Mesendoderm (in vitro differentiated cells): ENCODE data around the gene CNNM2.
"Not testable (repeated sequence)": the region's sequence is repeated elsewhere in the genome, so short reads cannot be mapped to it uniquely, and the experiment has no call there.

Experiments
- DNase-seq: peaks from one replicate; pipeline ENCODE4 v3.0.0; 2013
- H2AK5ac ChIP-seq: 2 replicates; pipeline ENCODE4 v1.6.1; 2013; ENCODE audit warnings: low read length, inconsistent platforms
- H2BK120ac ChIP-seq: 2 replicates; pipeline ENCODE4 v1.6.1; 2013; ENCODE audit warnings: low read depth, mild to moderate bottlenecking, low read length, moderate library complexity, mixed read lengths
- H2BK15ac ChIP-seq: replicated peaks from 2 replicates; pipeline ENCODE4 v1.6.1; 2013; ENCODE audit warnings: low read depth, mild to moderate bottlenecking, moderate library complexity
- H2BK5ac ChIP-seq: 2 replicates; pipeline ENCODE4 v1.6.1; 2013; ENCODE audit warnings: low read length, inconsistent platforms
- H3K18ac ChIP-seq: 2 replicates; pipeline ENCODE4 v1.6.1; 2013; ENCODE audit warnings: mild to moderate bottlenecking, low read length, mixed read lengths
- H3K23ac ChIP-seq: one replicate; pipeline ENCODE4 v1.6.1; 2013; ENCODE audit warnings: low read length
- H3K27ac ChIP-seq: 2 replicates; pipeline ENCODE4 v1.5.1; 2013; ENCODE audit warnings: low read depth, mild to moderate bottlenecking, inconsistent platforms, low read length, moderate library complexity
- H3K27me3 ChIP-seq: 2 replicates; pipeline ENCODE4 v1.6.1; 2013; ENCODE audit warnings: low read length, control low read depth, mild to moderate bottlenecking, inconsistent platforms; ENCODE audit not compliant: insufficient read depth, poor library complexity
- H3K36me3 ChIP-seq: 2 replicates; pipeline ENCODE4 v1.6.1; 2013; ENCODE audit warnings: low read length, inconsistent platforms; ENCODE audit not compliant: control insufficient read depth, insufficient read depth
- H3K4ac ChIP-seq: one replicate; pipeline ENCODE4 v1.6.1; 2013; ENCODE audit warnings: low read depth, mild to moderate bottlenecking, low read length, moderate library complexity
- H3K4me1 ChIP-seq: 2 replicates; pipeline ENCODE4 v1.6.1; 2013; ENCODE audit warnings: low read depth, low read length, inconsistent platforms; ENCODE audit not compliant: control insufficient read depth
- H3K4me2 ChIP-seq: 2 replicates; pipeline ENCODE4 v1.6.1; 2013; ENCODE audit warnings: low read length
- H3K4me3 ChIP-seq: 2 replicates; pipeline ENCODE4 v1.5.1; 2013; ENCODE audit warnings: mild to moderate bottlenecking, low read length
- H3K56ac ChIP-seq: one replicate; pipeline ENCODE4 v1.6.1; 2013; ENCODE audit warnings: low read length
- H3K79me1 ChIP-seq: 2 replicates; pipeline ENCODE4 v1.6.1; 2013; ENCODE audit warnings: low read length, inconsistent platforms
- H3K79me2 ChIP-seq: 2 replicates; pipeline ENCODE4 v1.6.1; 2013; ENCODE audit warnings: mild to moderate bottlenecking, low read length; ENCODE audit not compliant: control insufficient read depth, insufficient read depth
- H3K9ac ChIP-seq: 2 replicates; pipeline ENCODE4 v1.6.1; 2013; ENCODE audit warnings: low read length, inconsistent platforms
- H4K5ac ChIP-seq: one replicate; pipeline ENCODE4 v1.6.1; 2013; ENCODE audit warnings: low read length
- H4K8ac ChIP-seq: one replicate; pipeline ENCODE4 v1.6.1; 2013; ENCODE audit warnings: low read depth, mild to moderate bottlenecking, control low read depth, low read length, moderate library complexity
- WGBS: extraction: QIAGEN DNeasy Blood & Tissue Kit; methylation state at CpG from one replicate; pipeline ENCODE4 v1.1.7; 2013; ENCODE audit warnings: low lambda C conversion rate, missing lambda C conversion rate; ENCODE audit not compliant: insufficient coverage; ENCODE audit errors: extremely low coverage; 5-methylcytosine and 5-hydroxymethylcytosine counted together

The CNNM2 gene

DNA sequence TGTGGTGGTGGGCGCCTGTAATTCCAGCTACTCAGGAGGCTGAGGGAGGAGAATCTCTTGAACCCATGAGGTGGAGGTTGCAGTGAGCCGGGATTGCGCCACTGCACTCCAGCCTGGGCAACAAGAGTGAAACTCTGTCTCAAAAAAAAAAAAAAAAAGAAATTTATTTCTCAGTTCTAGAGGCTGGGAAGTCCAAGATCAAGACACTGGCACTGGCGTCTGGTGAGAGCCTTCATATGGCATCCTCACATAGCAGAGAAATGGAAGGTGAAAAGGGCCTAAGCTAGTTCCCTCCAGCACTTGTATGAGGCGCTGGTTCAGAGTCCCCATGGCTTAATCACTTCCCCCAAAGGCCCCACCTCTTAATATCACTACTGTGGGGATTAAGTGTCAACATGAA lies 10.3 kb downstream of the CNNM2 start:
- not testable (repeated sequence) for H2AK5ac ChIP-seq, H3K23ac ChIP-seq, H3K4ac ChIP-seq, H4K5ac ChIP-seq, H2BK5ac ChIP-seq, H3K9ac ChIP-seq, H3K18ac ChIP-seq, H3K36me3 ChIP-seq, H3K27ac ChIP-seq, H3K79me2 ChIP-seq, H2BK120ac ChIP-seq, DNase-seq, H3K4me2 ChIP-seq, H3K56ac ChIP-seq, H3K4me1 ChIP-seq, H3K27me3 ChIP-seq, H4K8ac ChIP-seq, H3K4me3 ChIP-seq, H3K79me1 ChIP-seq, H2BK15ac ChIP-seq
- no CpG with 5 or more reads among the region's 5 CpGs for WGBS

DNA sequence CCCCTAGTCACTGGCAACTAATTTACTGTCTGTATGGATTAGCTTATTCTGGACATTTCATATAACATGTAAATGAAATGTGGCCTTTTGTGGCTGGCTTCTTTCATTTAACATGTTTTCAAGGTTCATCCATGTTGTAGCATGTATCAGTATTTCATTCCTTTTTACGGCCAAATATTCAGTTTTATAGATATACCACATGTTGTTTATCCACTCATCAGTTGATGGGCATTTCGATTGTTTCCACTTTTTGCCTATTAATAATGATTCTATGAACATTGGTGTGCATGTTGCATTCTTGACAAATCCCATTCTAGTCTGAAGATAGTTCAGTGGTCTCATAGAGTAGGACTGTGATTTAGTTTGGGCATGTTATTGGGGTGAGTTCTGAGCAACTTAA lies 12.6 kb downstream of the CNNM2 start:
- H3K23ac ChIP-seq: no peak overlapping the region
- no peaks in the 10 kb centered on the region for H3K27me3 ChIP-seq
- H2AK5ac ChIP-seq: no peak overlapping the region
- H3K79me1 ChIP-seq: no peaks in the 10 kb centered on the region
- H3K18ac ChIP-seq: no peak overlapping the region
- no peak overlapping the region for H3K27ac ChIP-seq
- no peak overlapping the region for H2BK120ac ChIP-seq
- H2BK15ac ChIP-seq: no peak overlapping the region
- H2BK5ac ChIP-seq: no peak overlapping the region
- no peak overlapping the region for H3K9ac ChIP-seq
- H3K56ac ChIP-seq: no peak overlapping the region
- H3K4me1 ChIP-seq: no peaks in the 10 kb centered on the region
- no peak overlapping the region for H4K5ac ChIP-seq
- H3K4me2 ChIP-seq: no peak overlapping the region
- H3K4ac ChIP-seq: no peak overlapping the region
- H3K36me3 ChIP-seq: no peaks in the 10 kb centered on the region
- H4K8ac ChIP-seq: no peak overlapping the region
- WGBS: no CpG with 5 or more reads among the region's 2 CpGs
- no peaks in the 10 kb centered on the region for H3K79me2 ChIP-seq
- DNase-seq: no peak
- no peak overlapping the region for H3K4me3 ChIP-seq

DNA sequence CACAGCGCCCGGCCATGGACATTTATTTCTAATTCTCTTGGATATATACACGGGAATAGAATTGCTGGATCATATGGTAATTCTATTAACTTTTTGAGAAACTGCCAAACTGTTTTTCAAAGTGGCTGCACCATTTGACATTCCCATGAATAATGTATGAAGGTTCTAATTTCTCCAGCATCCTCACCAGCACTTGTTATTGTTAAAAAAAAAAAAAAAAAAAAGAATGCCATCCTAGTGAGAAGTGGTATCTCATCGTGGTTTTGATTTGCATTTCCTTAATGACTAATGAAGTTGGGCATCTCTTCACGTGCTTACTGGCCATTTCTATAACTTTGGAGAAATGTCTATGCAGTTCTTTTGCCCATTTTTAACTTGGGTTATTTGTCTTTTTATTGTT lies 13.5 kb downstream of the CNNM2 start:
- H3K79me2 ChIP-seq: no peaks in the 10 kb centered on the region
- no CpG with 5 or more reads among the region's 5 CpGs for WGBS
- no peaks in the 10 kb centered on the region for H3K36me3 ChIP-seq
- no peak overlapping the region for H3K23ac ChIP-seq
- H3K18ac ChIP-seq: no peak overlapping the region
- H4K8ac ChIP-seq: no peak overlapping the region
- H3K4me3 ChIP-seq: no peak overlapping the region
- H3K9ac ChIP-seq: no peak overlapping the region
- no peak overlapping the region for H2BK120ac ChIP-seq
- H3K4me1 ChIP-seq: no peaks in the 10 kb centered on the region
- H2AK5ac ChIP-seq: no peak overlapping the region
- no peak for DNase-seq
- no peak overlapping the region for H3K27ac ChIP-seq
- no peaks in the 10 kb centered on the region for H3K27me3 ChIP-seq
- H2BK5ac ChIP-seq: no peak overlapping the region
- no peak overlapping the region for H2BK15ac ChIP-seq
- H3K79me1 ChIP-seq: no peaks in the 10 kb centered on the region
- H3K56ac ChIP-seq: no peak overlapping the region
- no peak overlapping the region for H3K4ac ChIP-seq
- no peak overlapping the region for H4K5ac ChIP-seq
- H3K4me2 ChIP-seq: no peak overlapping the region

DNA sequence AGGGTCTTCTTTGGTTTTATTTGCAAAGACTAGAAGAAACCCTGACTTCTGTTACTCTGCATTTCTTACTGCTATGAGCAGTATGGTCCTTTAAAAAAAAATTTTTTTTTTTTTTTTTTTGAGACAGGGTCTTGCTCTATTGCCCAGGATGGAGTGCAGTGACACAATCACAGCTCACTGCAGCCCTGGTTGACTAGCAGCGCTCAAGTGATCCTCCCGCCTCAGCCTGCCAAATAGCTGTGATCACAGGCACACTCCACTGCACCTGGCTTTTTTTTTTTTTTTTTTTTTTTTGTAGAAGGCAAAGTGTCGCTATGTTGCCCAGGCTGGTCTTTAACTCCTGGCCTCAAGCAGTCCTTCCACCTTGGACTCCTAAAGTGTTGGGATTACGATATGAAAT lies 17.4 kb downstream of the CNNM2 start:
- Histone ChIP-seq H3K56ac (no peak overlapping the region), H3K4me2 (no peak overlapping the region), H3K18ac (no peak overlapping the region), H2BK15ac (no peak overlapping the region), H2BK120ac (no peak overlapping the region), H3K79me2 (no peaks in the 10 kb centered on the region), H4K8ac (no peak overlapping the region), H2AK5ac (no peak overlapping the region), H2BK5ac (no peak overlapping the region), H3K79me1 (no peaks in the 10 kb centered on the region), H3K27ac (no peak overlapping the region), H3K4me3 (no peak overlapping the region), H3K36me3 (no peaks in the 10 kb centered on the region), H4K5ac (no peak overlapping the region), H3K4me1 (no peaks in the 10 kb centered on the region), H3K9ac (no peak overlapping the region), H3K4ac (no peak overlapping the region), H3K23ac (no peak overlapping the region), H3K27me3 (no peaks in the 10 kb centered on the region)
- WGBS: no CpG with 5 or more reads among the region's 4 CpGs
- no peak for DNase-seq

DNA sequence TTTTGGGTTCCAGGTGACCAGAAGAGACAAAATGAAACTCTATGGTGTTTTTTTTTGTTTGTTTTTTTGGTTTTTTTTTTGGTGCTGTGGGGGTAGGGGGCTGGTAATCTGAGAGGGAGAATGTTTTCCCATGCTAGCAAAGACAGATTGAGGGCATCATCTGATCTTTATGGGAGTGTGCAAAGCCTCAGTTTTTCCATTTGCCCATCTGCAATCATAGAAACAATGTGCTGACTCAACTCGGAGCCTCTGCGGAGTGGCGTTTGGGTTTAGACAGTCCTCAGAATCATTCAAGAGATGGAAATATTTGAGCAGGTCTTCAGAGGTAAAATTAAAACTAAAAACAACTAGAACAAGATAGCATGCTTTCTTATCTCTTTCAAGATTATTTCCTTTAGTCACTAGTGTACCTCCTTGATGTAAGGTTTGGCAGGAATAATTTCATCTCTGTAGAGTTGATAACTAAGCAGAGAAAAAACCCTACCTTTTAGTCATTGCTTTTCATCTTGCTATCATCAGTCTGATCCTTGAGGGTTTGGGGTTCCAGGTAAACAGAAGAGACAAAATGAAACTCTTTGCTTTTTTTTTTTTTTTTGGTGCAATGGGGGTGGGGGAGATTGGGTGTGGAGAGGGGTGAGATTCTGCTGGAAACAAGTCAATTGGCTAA lies 18.0 kb downstream of the CNNM2 start:
- Histone ChIP-seq H3K56ac (no peak overlapping the region), H3K4me2 (no peak overlapping the region), H3K27ac (no peak overlapping the region), H3K79me2 (no peaks in the 10 kb centered on the region), H3K4me3 (no peak overlapping the region), H3K4ac (no peak overlapping the region), H3K18ac (no peak overlapping the region), H3K27me3 (no peaks in the 10 kb centered on the region), H2BK15ac (no peak overlapping the region), H3K23ac (no peak overlapping the region), H4K5ac (no peak overlapping the region), H4K8ac (no peak overlapping the region), H3K4me1 (no peaks in the 10 kb centered on the region), H3K79me1 (no peaks in the 10 kb centered on the region), H2BK120ac (no peak overlapping the region), H2AK5ac (no peak overlapping the region), H2BK5ac (no peak overlapping the region), H3K9ac (no peak overlapping the region), H3K36me3 (no peaks in the 10 kb centered on the region)
- no CpG with 5 or more reads among the region's 3 CpGs for WGBS
- no peak for DNase-seq

DNA sequence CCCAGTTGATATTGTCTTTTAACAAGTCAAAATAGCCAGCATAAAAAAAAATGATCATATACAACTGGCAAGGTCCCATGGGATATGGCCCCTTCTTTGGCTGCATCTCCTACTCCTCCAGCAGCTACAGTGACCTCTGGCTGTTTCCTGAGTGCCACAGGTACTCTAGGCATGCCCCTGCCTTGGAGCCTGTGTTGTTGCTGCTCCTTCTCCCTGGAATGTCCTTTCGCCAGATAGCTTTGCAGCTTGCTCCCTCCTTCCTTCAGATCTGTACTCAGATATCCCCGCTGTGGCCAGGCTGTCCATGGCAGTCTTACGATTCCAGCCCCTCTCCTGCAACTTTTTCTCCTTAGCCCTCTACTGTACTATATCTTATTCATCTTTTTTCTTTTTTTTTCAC lies 23.3 kb downstream of the CNNM2 start:
- H3K4ac ChIP-seq: no peak overlapping the region
- no peak overlapping the region for H2AK5ac ChIP-seq
- H3K36me3 ChIP-seq: no peaks in the 10 kb centered on the region
- H3K23ac ChIP-seq: no peak overlapping the region
- H3K27ac ChIP-seq: no peak overlapping the region
- no peak overlapping the region for H4K8ac ChIP-seq
- H3K56ac ChIP-seq: no peak overlapping the region
- H3K4me1 ChIP-seq: no peaks in the 10 kb centered on the region
- no peak overlapping the region for H3K4me2 ChIP-seq
- no peak overlapping the region for H2BK5ac ChIP-seq
- no peak overlapping the region for H2BK120ac ChIP-seq
- no peak overlapping the region for H3K18ac ChIP-seq
- H2BK15ac ChIP-seq: no peak overlapping the region
- peak; percentile 28 for DNase-seq
- no peaks in the 10 kb centered on the region for H3K79me1 ChIP-seq
- H4K5ac ChIP-seq: no peak overlapping the region
- H3K27me3 ChIP-seq: peaks cover 2% of the 10 kb centered on the region
- WGBS: no CpG with 5 or more reads among the region's 3 CpGs
- H3K4me3 ChIP-seq: no peak overlapping the region
- H3K9ac ChIP-seq: no peak overlapping the region
- H3K79me2 ChIP-seq: no peaks in the 10 kb centered on the region
